HepG2 (cell line): ENCODE measurements around the gene MEMO1. TPM values are rescaled to one million over a fixed set of nuclear protein-coding genes. Genes with fewer than 3 reads are reported as not detected.

Source experiments
- ATF2 ChIP-seq: sonication (generic); formaldehyde crosslinking; IDR thresholded peaks from 2 replicates; pipeline ENCODE4 v1.4.0; 2020; ENCODE audit warnings: missing genetic modification reagents
- CREM ChIP-seq, 2 experiments: sonication (generic) in 1 of 2; formaldehyde crosslinking in 1 of 2; IDR thresholded peaks; 2 replicates each; pipeline versions ENCODE4 v1.4.0 to v1.6.1; 2016 to 2020; ENCODE audit warnings: antibody characterized with exemption in 1 of 2, mild to moderate bottlenecking in 1 of 2, missing genetic modification reagents in 1 of 2
- GRHL1 ChIP-seq: sonication (generic); formaldehyde crosslinking; conservative IDR thresholded peaks from 2 replicates; pipeline ENCODE4 v1.8.0; 2022; ENCODE audit warnings: missing genetic modification reagents
- HNRNPL ChIP-seq: fragments of 200-400 bp; formaldehyde crosslinking; IDR thresholded peaks from 2 replicates; pipeline ENCODE4 v1.6.1; 2017; ENCODE audit warnings: mild to moderate bottlenecking, low read depth, low read length
- KDM5B ChIP-seq: sonication (generic); formaldehyde crosslinking; IDR thresholded peaks from 2 replicates; pipeline ENCODE4 v1.4.0; 2020; ENCODE audit warnings: missing genetic modification reagents, mild to moderate bottlenecking, borderline replicate concordance
- MATR3 ChIP-seq: sonication (generic); formaldehyde crosslinking; IDR thresholded peaks from 2 replicates; pipeline ENCODE4 v1.4.0; 2020; ENCODE audit warnings: missing genetic modification reagents
- NCOA5 ChIP-seq: sonication (generic); formaldehyde crosslinking; IDR thresholded peaks from 2 replicates; pipeline ENCODE4 v1.4.0; 2020; ENCODE audit warnings: missing genetic modification reagents
- NR0B2 ChIP-seq: sonication (generic); formaldehyde crosslinking; IDR thresholded peaks from 2 replicates; pipeline ENCODE4 v1.4.0; 2020; ENCODE audit warnings: mild to moderate bottlenecking, missing genetic modification reagents
- RARG ChIP-seq: sonication (generic); formaldehyde crosslinking; IDR thresholded peaks from 2 replicates; pipeline ENCODE4 v1.4.0; 2020; ENCODE audit warnings: low read depth, mild to moderate bottlenecking, missing genetic modification reagents
- TRIM22 ChIP-seq: fragments of 450-650 bp; IDR thresholded peaks from 2 replicates; pipeline ENCODE4 v1.6.1; 2017
- ZNF121 ChIP-seq: sonication (generic); formaldehyde crosslinking; IDR thresholded peaks from 2 replicates; pipeline ENCODE4 v1.5.0; 2020; ENCODE audit warnings: mild to moderate bottlenecking, missing genetic modification reagents
- ZNF224 ChIP-seq: sonication (generic); formaldehyde crosslinking; IDR thresholded peaks from 2 replicates; pipeline ENCODE4 v1.5.0; 2020; ENCODE audit warnings: mild to moderate bottlenecking, missing genetic modification reagents
- ZNF34 ChIP-seq: sonication (generic); formaldehyde crosslinking; IDR thresholded peaks from 2 replicates; pipeline ENCODE4 v1.4.0; 2020; ENCODE audit warnings: mild to moderate bottlenecking, missing genetic modification reagents, borderline replicate concordance
- ZNF510 ChIP-seq: sonication (generic); formaldehyde crosslinking; IDR thresholded peaks from 2 replicates; pipeline ENCODE4 v1.4.0; 2020; ENCODE audit warnings: low read depth, mild to moderate bottlenecking, missing genetic modification reagents
- ZNF556 ChIP-seq: sonication (generic); formaldehyde crosslinking; IDR thresholded peaks from 2 replicates; pipeline ENCODE4 v1.4.0; 2020; ENCODE audit warnings: mild to moderate bottlenecking, missing genetic modification reagents, borderline replicate concordance
- ZNF670 ChIP-seq: sonication (generic); formaldehyde crosslinking; IDR thresholded peaks from 2 replicates; pipeline ENCODE4 v1.8.0; 2022; ENCODE audit warnings: mild to moderate bottlenecking, missing genetic modification reagents, borderline replicate concordance
- polyA plus RNA-seq, 8 experiments: library from polyadenylated mRNA; depleted of rRNA in 3 of 8; stranded (reverse) in 7 of 8; unstranded in 1 of 8; fragments of >200 nt; fragmentation: Illumina TruSeq in 4 of 8; extraction: Trizol in 4 of 8; gene quantifications; 2 replicates each; pipeline versions ENCODE4 v1.2.1 to v1.2.3, GENCODE V29; 2011 to 2016; ENCODE audit warnings: low read depth in 4 of 8, missing spikeins in 1 of 8, mixed read lengths in 1 of 8; ENCODE audit not compliant: insufficient read depth in 1 of 8
- total RNA-seq, 5 experiments: library from RNA; depleted of rRNA; stranded (reverse); fragments of >200 nt; fragmentation: Illumina TruSeq; extraction: Trizol; gene quantifications; 2 replicates each; pipeline ENCODE4 v1.2.3, GENCODE V29; 2016; ENCODE audit warnings: low read depth in 1 of 5
- TF ChIP-seq, protein P1 (sequence below): sonication (generic); formaldehyde crosslinking; IDR thresholded peaks from 2 replicates; pipeline ENCODE4 v1.8.0; 2022; ENCODE audit warnings: mild to moderate bottlenecking, missing genetic modification reagents; ENCODE audit not compliant: insufficient replicate concordance
- TF ChIP-seq, protein P2 (sequence below): sonication (generic); formaldehyde crosslinking; IDR thresholded peaks from 2 replicates; pipeline ENCODE4 v1.4.0; 2020; ENCODE audit warnings: low read depth, missing genetic modification reagents
- TF ChIP-seq, protein P3 (sequence below): sonication (generic); formaldehyde crosslinking; IDR thresholded peaks from 2 replicates; pipeline ENCODE4 v1.5.0; 2020; ENCODE audit warnings: missing genetic modification reagents, mild to moderate bottlenecking, borderline replicate concordance

MEMO1 gene
- total and polyA plus RNA-seq, 2 of the 13 experiments (the other 11 are each of a cell fraction or from before 2014, with no cell fraction given): 69.8 to 81.6 TPM

GRCh38 chr2:31986906-31987305 is 23.9 kb downstream of the MEMO1 start (continued):
- TF ChIP-seq GRHL1 (CRISPR knock-in tag): no peak
- no peak for TF ChIP-seq ZNF556 (CRISPR knock-in tag)
- TF ChIP-seq HNRNPL: no peak
- TF ChIP-seq ZNF34 (CRISPR knock-in tag): no peak
- no peak for TF ChIP-seq ZNF670 (CRISPR knock-in tag)
- peak; percentile 95 for TF ChIP-seq ZNF121 (CRISPR knock-in tag)
- TF ChIP-seq ATF2: no peak
- no peak for TF ChIP-seq ZNF510 (CRISPR knock-in tag)
- TF ChIP-seq CREM (IDR thresholded peaks at IDR 0.05): no peak
- TF ChIP-seq CREM (CRISPR knock-in tag; IDR thresholded peaks at IDR 0.05): no peak
- no peak for TF ChIP-seq RARG (CRISPR knock-in tag)
- TF ChIP-seq NR0B2 (CRISPR knock-in tag): no peak
- no peak for TF ChIP-seq ZNF224 (CRISPR knock-in tag)
- no peak for TF ChIP-seq KDM5B (CRISPR knock-in tag)
- TF ChIP-seq, protein P1, sequence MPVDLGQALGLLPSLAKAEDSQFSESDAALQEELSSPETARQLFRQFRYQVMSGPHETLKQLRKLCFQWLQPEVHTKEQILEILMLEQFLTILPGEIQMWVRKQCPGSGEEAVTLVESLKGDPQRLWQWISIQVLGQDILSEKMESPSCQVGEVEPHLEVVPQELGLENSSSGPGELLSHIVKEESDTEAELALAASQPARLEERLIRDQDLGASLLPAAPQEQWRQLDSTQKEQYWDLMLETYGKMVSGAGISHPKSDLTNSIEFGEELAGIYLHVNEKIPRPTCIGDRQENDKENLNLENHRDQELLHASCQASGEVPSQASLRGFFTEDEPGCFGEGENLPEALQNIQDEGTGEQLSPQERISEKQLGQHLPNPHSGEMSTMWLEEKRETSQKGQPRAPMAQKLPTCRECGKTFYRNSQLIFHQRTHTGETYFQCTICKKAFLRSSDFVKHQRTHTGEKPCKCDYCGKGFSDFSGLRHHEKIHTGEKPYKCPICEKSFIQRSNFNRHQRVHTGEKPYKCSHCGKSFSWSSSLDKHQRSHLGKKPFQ (CRISPR knock-in tag): no peak
- TF ChIP-seq NCOA5 (CRISPR knock-in tag): no peak
- TF ChIP-seq, protein P2, sequence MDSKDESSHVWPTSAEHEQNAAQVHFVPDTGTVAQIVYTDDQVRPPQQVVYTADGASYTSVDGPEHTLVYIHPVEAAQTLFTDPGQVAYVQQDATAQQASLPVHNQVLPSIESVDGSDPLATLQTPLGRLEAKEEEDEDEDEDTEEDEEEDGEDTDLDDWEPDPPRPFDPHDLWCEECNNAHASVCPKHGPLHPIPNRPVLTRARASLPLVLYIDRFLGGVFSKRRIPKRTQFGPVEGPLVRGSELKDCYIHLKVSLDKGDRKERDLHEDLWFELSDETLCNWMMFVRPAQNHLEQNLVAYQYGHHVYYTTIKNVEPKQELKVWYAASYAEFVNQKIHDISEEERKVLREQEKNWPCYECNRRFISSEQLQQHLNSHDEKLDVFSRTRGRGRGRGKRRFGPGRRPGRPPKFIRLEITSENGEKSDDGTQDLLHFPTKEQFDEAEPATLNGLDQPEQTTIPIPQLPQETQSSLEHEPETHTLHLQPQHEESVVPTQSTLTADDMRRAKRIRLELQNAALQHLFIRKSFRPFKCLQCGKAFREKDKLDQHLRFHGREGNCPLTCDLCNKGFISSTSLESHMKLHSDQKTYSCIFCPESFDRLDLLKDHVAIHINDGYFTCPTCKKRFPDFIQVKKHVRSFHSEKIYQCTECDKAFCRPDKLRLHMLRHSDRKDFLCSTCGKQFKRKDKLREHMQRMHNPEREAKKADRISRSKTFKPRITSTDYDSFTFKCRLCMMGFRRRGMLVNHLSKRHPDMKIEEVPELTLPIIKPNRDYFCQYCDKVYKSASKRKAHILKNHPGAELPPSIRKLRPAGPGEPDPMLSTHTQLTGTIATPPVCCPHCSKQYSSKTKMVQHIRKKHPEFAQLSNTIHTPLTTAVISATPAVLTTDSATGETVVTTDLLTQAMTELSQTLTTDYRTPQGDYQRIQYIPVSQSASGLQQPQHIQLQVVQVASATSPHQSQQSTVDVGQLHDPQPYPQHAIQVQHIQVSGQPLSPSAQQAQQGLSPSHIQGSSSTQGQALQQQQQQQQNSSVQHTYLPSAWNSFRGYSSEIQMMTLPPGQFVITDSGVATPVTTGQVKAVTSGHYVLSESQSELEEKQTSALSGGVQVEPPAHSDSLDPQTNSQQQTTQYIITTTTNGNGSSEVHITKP (CRISPR knock-in tag): no peak
- TF ChIP-seq, protein P3, sequence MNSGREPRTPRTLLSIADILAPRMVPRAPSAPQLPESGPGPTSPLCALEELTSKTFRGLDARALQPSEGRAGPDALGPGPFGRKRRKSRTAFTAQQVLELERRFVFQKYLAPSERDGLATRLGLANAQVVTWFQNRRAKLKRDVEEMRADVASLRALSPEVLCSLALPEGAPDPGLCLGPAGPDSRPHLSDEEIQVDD (CRISPR knock-in tag): no peak
- TF ChIP-seq MATR3 (CRISPR knock-in tag): no peak
- TF ChIP-seq TRIM22: no peak
